ENCODE results near the gene NCKAP5. TPM values are rescaled to one million over a fixed set of nuclear protein-coding genes. Genes with fewer than 3 reads are reported as not detected.

The NCKAP5 gene
- total and polyA plus RNA-seq, 2 experiments from 2014 or later = 2.2 to 5.5 TPM

DNA sequence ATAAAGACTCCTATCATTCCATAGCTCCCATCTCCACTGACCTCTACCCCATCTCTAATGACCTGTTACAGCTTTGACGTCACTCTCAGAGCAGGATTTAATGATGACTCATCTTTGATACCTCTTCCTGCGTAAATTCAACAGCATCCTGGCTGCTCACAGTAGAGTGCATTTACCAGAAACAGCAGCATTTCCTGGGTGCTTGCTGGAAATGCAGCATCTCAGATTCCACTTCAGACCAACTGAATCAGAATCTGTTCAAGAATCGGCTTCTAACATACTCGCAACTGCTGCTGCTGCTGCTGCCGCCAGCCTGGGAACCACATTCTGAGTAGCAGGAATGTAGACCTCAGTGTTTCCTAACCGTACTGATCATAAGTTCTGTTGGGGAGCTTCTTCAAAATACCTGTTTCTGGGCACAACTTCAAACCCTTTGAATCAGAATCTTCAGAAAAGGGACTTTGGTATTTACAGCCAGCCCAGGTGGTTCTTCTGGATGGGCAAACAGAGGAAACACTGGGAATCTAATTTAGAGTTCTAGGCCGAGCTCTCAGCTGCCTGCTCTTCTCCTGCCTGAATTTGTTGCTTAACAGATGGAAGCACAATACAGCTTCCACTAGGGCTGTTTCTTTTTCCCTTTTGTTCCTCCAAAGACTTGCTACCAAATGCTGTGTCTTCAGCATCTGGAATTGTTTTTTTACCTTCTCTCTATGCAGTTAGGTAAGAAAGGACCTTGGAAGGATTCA is 241.4 kb downstream of the NCKAP5 start:
- WGBS (ENCODE audit: low lambda C conversion rate, missing lambda C conversion rate) = 78% methylated on average over 7 of the region's 7 CpGs
- Histone ChIP-seq H3K27me3 (no peaks in the 10 kb centered on the region), H3K27ac (no peak overlapping the region), H3K4me2 (no peak overlapping the region), H3K4me1 (ENCODE audit: insufficient read depth) (no peaks in the 10 kb centered on the region), H2AFZ (no peak overlapping the region), H3K9me2 (replicated peaks; ENCODE audit: insufficient read depth) (no peaks in the 10 kb centered on the region), H3K9me3 (ENCODE audit: low read depth) (no peaks in the 10 kb centered on the region), H3K36me3 (replicated peaks; ENCODE audit: insufficient read depth, low read depth) (no peaks in the 10 kb centered on the region), H3K79me2 (no peaks in the 10 kb centered on the region), H4K20me1 (ENCODE audit: insufficient read depth, poor library complexity, severe bottlenecking) (no peaks in the 10 kb centered on the region), H3K4me3 (no peak overlapping the region)
- DNase-seq (ENCODE audit: low spot score) = no peak
- TF ChIP-seq, protein P1, sequence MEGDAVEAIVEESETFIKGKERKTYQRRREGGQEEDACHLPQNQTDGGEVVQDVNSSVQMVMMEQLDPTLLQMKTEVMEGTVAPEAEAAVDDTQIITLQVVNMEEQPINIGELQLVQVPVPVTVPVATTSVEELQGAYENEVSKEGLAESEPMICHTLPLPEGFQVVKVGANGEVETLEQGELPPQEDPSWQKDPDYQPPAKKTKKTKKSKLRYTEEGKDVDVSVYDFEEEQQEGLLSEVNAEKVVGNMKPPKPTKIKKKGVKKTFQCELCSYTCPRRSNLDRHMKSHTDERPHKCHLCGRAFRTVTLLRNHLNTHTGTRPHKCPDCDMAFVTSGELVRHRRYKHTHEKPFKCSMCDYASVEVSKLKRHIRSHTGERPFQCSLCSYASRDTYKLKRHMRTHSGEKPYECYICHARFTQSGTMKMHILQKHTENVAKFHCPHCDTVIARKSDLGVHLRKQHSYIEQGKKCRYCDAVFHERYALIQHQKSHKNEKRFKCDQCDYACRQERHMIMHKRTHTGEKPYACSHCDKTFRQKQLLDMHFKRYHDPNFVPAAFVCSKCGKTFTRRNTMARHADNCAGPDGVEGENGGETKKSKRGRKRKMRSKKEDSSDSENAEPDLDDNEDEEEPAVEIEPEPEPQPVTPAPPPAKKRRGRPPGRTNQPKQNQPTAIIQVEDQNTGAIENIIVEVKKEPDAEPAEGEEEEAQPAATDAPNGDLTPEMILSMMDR (IDR thresholded peaks at IDR 0.05; ENCODE audit: poor library complexity) = no peak
- TF ChIP-seq EZH2 (IDR thresholded peaks at IDR 0.05; ENCODE audit: borderline replicate concordance) (no peak), EZH2phosphoT487 (IDR thresholded peaks at IDR 0.05; ENCODE audit: low read depth, severe bottlenecking, unreplicated experiment) (no peak)

DNA sequence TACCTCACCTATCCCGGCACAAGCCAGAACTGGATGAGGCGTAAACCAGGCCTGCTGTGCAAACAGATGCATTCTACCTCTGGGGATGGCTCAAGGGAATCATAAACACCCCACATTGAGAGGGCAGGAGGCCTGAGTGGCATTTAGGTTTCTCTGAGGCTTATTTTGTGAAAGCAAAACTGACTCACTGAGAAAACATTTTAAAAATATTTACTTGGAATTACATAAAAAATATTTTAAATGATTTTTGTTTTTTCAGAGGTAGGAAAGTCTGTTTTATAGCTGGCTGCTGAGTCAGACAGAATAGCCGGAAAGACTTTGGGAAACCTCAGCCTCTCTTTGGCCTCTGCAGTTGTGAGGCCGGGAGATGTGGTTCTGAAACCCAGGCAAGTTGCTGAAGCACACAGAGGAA is 244.1 kb downstream of the NCKAP5 start:
- H3K36me3 ChIP-seq (replicated peaks; ENCODE audit: insufficient read depth, low read depth) = no peaks in the 10 kb centered on the region
- H4K20me1 ChIP-seq (ENCODE audit: insufficient read depth, poor library complexity, severe bottlenecking) = no peaks in the 10 kb centered on the region
- H2AFZ ChIP-seq = no peak overlapping the region
- 70% methylated on average over 4 of the region's 4 CpGs for WGBS (ENCODE audit: low lambda C conversion rate, missing lambda C conversion rate)
- H3K9me3 ChIP-seq (ENCODE audit: low read depth) = no peaks in the 10 kb centered on the region
- TF ChIP-seq EZH2 (IDR thresholded peaks at IDR 0.05; ENCODE audit: borderline replicate concordance) = no peak
- TF ChIP-seq, protein P1 (IDR thresholded peaks at IDR 0.05; ENCODE audit: poor library complexity) = no peak
- TF ChIP-seq EZH2phosphoT487 (IDR thresholded peaks at IDR 0.05; ENCODE audit: low read depth, severe bottlenecking, unreplicated experiment) = no peak
- DNase-seq (ENCODE audit: low spot score) = no peak
- no peak overlapping the region for H3K4me3 ChIP-seq
- no peak overlapping the region for H3K27ac ChIP-seq
- no peaks in the 10 kb centered on the region for H3K27me3 ChIP-seq
- no peaks in the 10 kb centered on the region for H3K9me2 ChIP-seq (replicated peaks; ENCODE audit: insufficient read depth)
- no peak overlapping the region for H3K4me2 ChIP-seq
- H3K79me2 ChIP-seq = no peaks in the 10 kb centered on the region
- no peaks in the 10 kb centered on the region for H3K4me1 ChIP-seq (ENCODE audit: insufficient read depth)

- no peaks in the 10 kb centered on the region for H4K20me1 ChIP-seq (ENCODE audit: insufficient read depth, poor library complexity, severe bottlenecking)
- no peak for DNase-seq (ENCODE audit: low spot score)
- H3K27ac ChIP-seq = no peak overlapping the region
- 88% methylated on average over 1 of the region's 1 CpG for WGBS (ENCODE audit: low lambda C conversion rate, missing lambda C conversion rate)
- no peak overlapping the region for H3K4me2 ChIP-seq
- no peak overlapping the region for H2AFZ ChIP-seq
- no peaks in the 10 kb centered on the region for H3K36me3 ChIP-seq (replicated peaks; ENCODE audit: insufficient read depth, low read depth)
- no peaks in the 10 kb centered on the region for H3K27me3 ChIP-seq
- H3K9me2 ChIP-seq (replicated peaks; ENCODE audit: insufficient read depth) = no peaks in the 10 kb centered on the region
- no peaks in the 10 kb centered on the region for H3K9me3 ChIP-seq (ENCODE audit: low read depth)
- no peaks in the 10 kb centered on the region for H3K79me2 ChIP-seq
- H3K4me3 ChIP-seq = no peak overlapping the region
- TF ChIP-seq EZH2phosphoT487 (IDR thresholded peaks at IDR 0.05; ENCODE audit: low read depth, severe bottlenecking, unreplicated experiment) = no peak
- TF ChIP-seq, protein P1 (IDR thresholded peaks at IDR 0.05; ENCODE audit: poor library complexity) = no peak
- TF ChIP-seq EZH2 (IDR thresholded peaks at IDR 0.05; ENCODE audit: borderline replicate concordance) = no peak
- no peaks in the 10 kb centered on the region for H3K4me1 ChIP-seq (ENCODE audit: insufficient read depth)
Observed at GRCh38 chr2:133322909-133323308, 245.4 kb downstream of the NCKAP5 start.
